AG04450 (cell line): Measurements from ENCODE around the gene ARMH1. TPM values are rescaled to one million over a fixed set of nuclear protein-coding genes. Genes with fewer than 3 reads are reported as not detected.

Experiments used
- CTCF ChIA-PET: fragments of 300-600, 350-600 bp; formaldehyde crosslinking; extraction: SDS; loops from one replicate; lab custom pipeline; 2022; ENCODE audit warnings: antibody characterized with exemption, inconsistent platforms; lab: Charles Lee
- POLR2A ChIA-PET: fragments of 350-600 bp; formaldehyde crosslinking; extraction: SDS; loops from one replicate; lab custom pipeline; 2021; ENCODE audit warnings: antibody characterized with exemption, inconsistent platforms; lab: Yijun Ruan, JAX
- DNase-seq: peaks from one replicate; pipeline ENCODE4 v3.0.0-alpha.2; 2011; ENCODE audit warnings: low read depth, low spot score
- H3K27ac ChIP-seq: one replicate; pipeline ENCODE4 v1.5.1; 2012; ENCODE audit warnings: low read depth, low read length, control low read depth
- H3K27me3 ChIP-seq: one replicate; pipeline ENCODE4 v1.6.0; 2012; ENCODE audit warnings: low read length; ENCODE audit not compliant: control insufficient read depth, insufficient read depth
- H3K4me3 ChIP-seq: 2 replicates; pipeline ENCODE4 v1.5.1; 2011; ENCODE audit warnings: mild to moderate bottlenecking, low read depth, low read length, control low read depth
- H3K9me3 ChIP-seq: 2 replicates; pipeline ENCODE4 v1.5.1; 2012; ENCODE audit warnings: low read length; ENCODE audit not compliant: control insufficient read depth, insufficient read depth
- polyA plus RNA-seq: library from polyadenylated mRNA; depleted of rRNA; stranded (reverse); fragments of >200 nt; gene quantifications from 2 replicates; pipeline ENCODE4 v1.2.3, GENCODE V29; 2011
- TF ChIP-seq, protein P1 (sequence below): IDR thresholded peaks from 2 replicates; pipeline ENCODE4 v1.5.1; 2011; ENCODE audit warnings: low read depth, low read length, control low read depth, inconsistent platforms

Gene ARMH1
- polyA plus RNA-seq, 1 experiment, result 2.7 TPM

GRCh38 chr1:44721485-44722361, 47.2 kb downstream of the ARMH1 start:
- no peaks in the 10 kb centered on the region for H3K27me3 ChIP-seq
- H3K9me3 ChIP-seq, result peaks cover 8% of the 10 kb centered on the region; the same call in 1 of the 2 replicates
- DNase-seq, result peak; percentile 87
- H3K27ac ChIP-seq, result peak overlapping the region; percentile 47
- CTCF ChIA-PET, result interaction anchor here (0.6 to 2.2 kb wide), 2 partner anchors 10 to 551 kb away, joined by 7 to 20 read pairs; partner anchors contain the start of gene RNU5D-1
- H3K4me3 ChIP-seq, result no peak overlapping the region
- TF ChIP-seq, protein P1, sequence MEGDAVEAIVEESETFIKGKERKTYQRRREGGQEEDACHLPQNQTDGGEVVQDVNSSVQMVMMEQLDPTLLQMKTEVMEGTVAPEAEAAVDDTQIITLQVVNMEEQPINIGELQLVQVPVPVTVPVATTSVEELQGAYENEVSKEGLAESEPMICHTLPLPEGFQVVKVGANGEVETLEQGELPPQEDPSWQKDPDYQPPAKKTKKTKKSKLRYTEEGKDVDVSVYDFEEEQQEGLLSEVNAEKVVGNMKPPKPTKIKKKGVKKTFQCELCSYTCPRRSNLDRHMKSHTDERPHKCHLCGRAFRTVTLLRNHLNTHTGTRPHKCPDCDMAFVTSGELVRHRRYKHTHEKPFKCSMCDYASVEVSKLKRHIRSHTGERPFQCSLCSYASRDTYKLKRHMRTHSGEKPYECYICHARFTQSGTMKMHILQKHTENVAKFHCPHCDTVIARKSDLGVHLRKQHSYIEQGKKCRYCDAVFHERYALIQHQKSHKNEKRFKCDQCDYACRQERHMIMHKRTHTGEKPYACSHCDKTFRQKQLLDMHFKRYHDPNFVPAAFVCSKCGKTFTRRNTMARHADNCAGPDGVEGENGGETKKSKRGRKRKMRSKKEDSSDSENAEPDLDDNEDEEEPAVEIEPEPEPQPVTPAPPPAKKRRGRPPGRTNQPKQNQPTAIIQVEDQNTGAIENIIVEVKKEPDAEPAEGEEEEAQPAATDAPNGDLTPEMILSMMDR, result no peak
- POLR2A ChIA-PET, result interaction anchor here (0.6 to 1.7 kb wide), 11 partner anchors 9 to 860 kb away, joined by 3 to 26 read pairs (median 3); partner anchors contain the start of genes ARMH1, HECTD3, PLK3 and RNU5D-1

GRCh38 chr1:44723064-44723463, 48.5 kb downstream of the ARMH1 start:
- Histone ChIP-seq H3K4me3 (no peak overlapping the region), H3K27ac (no peak overlapping the region), H3K9me3 (peaks cover 8% of the 10 kb centered on the region; the same call in 1 of the 2 replicates), H3K27me3 (no peaks in the 10 kb centered on the region)
- POLR2A ChIA-PET, result no interaction called here
- no peak for DNase-seq
- TF ChIP-seq, protein P1, result no peak
- CTCF ChIA-PET, result interaction anchor here (2.2 kb wide), 1 partner anchor 8 kb away, joined by 20 read pairs; the partner anchor contains the start of gene RNU5D-1

- ChIA-PET POLR2A (no interaction called here), CTCF (no interaction called here)
- no peak for DNase-seq
- TF ChIP-seq, protein P1, result no peak
- no peak overlapping the region for H3K4me3 ChIP-seq
- H3K27me3 ChIP-seq, result no peaks in the 10 kb centered on the region
- peaks cover 8% of the 10 kb centered on the region; the same call in 1 of the 2 replicates for H3K9me3 ChIP-seq
- H3K27ac ChIP-seq, result no peak overlapping the region
Measured at GRCh38 chr1:44723496-44724295, 49.2 kb downstream of the ARMH1 start.

DNA sequence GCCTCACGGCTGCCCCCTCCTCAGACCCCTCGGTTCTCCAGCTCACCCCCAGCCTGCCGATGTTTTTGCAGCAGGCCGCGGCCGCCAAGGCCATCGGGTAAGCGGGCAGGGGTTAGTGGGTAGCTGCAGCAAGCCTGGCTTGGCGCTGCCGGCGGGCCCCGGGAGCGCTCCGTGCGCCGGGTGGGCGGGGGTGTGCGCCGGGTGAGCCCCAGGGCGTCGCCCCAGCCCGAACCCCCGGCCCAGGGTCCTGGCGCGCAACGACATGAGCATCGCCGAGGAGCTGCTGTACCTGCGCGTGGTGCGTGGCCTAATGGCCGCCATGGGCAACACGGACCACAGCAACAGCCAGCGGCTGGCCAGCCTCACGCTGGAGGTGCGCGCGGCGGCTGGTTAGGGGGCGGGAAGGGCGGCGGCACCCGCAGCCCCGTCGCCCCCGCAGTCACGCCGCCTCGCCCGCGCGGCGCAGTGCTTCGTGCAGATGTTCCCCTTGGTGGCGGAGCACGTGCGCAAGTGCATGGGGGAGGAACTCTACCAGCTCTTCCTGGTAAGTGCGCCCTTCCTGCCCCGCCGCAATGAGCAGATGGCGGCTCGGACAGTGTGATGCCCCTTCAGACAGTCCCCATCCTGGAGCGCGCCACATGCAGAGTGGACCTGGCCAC, 49.9 kb downstream of the ARMH1 start:
- DNase-seq, result no peak
- H3K9me3 ChIP-seq, result peaks cover 8% of the 10 kb centered on the region; the same call in 1 of the 2 replicates
- POLR2A ChIA-PET, result no interaction called here
- CTCF ChIA-PET, result no interaction called here
- no peaks in the 10 kb centered on the region for H3K27me3 ChIP-seq
- TF ChIP-seq, protein P1, result no peak
- H3K4me3 ChIP-seq, result no peak overlapping the region
- H3K27ac ChIP-seq, result no peak overlapping the region
